ENCODE data around the gene SNAP23.

Gene SNAP23

DNA sequence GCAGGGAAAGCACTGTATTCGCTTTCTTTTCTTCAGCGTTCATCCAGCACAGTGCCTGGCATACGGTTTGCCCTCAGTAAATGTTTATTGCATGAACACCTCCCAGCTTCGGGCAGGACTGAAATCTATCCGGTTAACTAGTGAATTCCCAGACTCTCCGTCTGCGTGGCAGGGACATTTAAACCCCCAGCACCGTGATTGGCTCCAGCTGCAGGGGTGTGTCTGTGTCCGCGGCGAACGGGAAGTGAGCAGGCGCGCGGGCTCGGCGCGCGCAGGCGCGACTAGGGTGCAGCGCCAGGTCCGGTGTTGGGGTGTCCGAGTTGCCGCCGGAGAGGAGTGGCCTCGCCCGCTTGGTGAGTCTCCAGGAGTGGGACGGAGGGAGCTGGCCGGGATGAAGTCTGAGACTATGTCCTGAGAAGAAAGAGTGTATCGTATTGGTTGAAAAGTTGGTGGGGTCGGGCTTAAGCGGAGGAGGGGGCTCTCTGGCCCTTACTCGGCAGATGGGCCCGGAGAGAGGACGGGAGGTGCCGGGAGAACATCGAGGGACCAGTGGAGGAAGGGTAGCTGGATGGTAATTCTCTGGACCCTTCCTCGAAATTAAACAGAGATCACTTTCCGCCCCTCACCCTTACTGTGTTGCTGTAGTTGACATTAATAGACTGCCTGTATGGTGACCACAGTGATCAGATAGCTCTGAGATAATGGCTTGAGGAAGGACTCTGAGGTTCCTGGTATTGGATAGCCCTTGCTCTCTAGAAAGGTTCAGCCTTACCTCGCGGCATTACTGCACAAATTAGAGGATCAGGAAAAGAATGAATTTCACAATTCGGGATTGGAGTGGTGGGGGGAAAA lies at the start of gene SNAP23:
Gene SNAP23 (plus strand): TSS at position 274 of the 852 bp plus-strand sequence. CDS start 16,213 bp downstream, outside the sequence.
- peak; percentile 90 to 91 for DNase-seq (ENCODE audit: low read depth in 2 of 2)

GRCh38 chr15:42447599-42447998 lies 47.8 kb upstream of the SNAP23 start:
- no peak for DNase-seq (ENCODE audit: low read depth in 2 of 2)

- no peak for DNase-seq (ENCODE audit: low read depth in 2 of 2)
Measured at GRCh38 chr15:42448281-42448680, 47.2 kb upstream of the SNAP23 start.

DNA sequence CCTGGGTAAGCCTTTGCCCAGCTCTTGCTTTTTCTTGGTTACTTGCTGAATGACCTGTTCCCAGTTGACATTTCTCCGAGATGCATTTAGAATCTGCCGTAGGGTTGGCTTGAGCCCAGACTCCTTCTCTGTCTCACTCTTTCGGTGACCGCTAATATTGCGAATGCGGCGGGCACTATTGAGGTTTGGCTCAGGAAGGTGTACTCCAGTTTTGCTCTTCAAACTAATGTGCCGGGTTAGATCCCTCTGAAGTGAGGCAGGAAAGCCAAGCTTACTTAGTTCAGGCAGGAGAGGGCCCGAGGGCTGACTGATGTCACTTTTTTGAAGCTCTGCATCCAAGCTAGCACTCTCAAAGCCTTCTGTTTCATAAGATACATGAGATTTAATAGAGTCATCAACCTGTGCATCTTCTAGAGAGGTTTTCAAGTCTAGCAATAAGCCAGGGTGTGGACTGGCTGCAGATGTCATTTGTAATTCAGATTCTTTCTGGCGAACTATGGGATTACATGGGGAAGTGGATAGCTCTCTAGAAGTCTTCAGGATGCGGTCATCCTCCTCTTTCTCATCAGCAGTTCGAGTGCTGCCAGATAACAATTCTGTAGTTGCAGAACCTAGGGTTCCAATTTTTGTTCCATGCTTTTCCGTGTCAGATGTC lies 45.5 kb upstream of the SNAP23 start:
- DNase-seq (ENCODE audit: low read depth in 2 of 2), result no peak

DNA sequence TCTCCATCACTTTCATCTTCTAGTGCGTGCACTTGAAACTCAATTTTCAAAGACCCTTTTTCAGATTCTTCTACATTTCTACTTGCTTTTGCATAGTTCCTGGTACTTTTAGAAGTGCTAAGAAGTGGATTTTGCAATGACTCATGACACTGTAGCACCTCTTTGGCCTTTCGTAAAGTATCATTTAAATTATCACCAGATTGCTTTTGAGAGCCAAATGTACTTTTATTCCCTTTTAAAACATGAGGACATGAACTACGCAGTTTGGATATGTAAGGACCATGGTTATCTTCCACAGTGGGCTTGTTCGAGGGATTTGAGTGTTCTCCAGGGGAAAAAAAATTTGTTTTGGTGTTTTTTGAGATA lies 45.0 kb upstream of the SNAP23 start:
- DNase-seq (ENCODE audit: low read depth in 2 of 2), result no peak

DNA sequence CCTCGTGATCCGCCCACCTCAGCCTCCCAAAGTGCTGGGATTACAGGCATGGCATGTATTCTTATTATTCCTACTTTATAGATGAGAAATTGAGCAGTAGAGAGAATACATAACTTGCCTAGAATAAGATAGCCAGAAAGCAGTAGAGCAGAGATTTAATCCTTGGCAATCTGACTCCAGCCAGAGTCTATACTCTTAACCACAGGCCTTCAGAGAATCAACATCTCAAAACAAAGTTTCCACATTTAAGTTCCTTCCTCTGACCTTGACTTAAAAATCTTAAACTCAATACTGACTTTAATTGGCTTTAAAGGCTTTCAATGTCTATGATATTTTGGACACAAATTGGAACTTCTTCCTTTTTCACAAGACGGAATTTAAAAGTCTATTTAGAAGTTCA lies 41.6 kb upstream of the SNAP23 start:
- no peak for DNase-seq (ENCODE audit: low read depth in 2 of 2)

GRCh38 chr15:42456531-42456930 lies 38.9 kb upstream of the SNAP23 start:
- DNase-seq (ENCODE audit: low read depth in 2 of 2), result no peak

GRCh38 chr15:42456971-42457370 lies 38.5 kb upstream of the SNAP23 start:
- peak in 1 of 2 experiments; percentile 11 for DNase-seq (ENCODE audit: low read depth in 2 of 2)

- DNase-seq (ENCODE audit: low read depth in 2 of 2), result peak; percentile 88 to 91
Measured at GRCh38 chr15:42457445-42458442, 37.7 kb upstream of the SNAP23 start.

- DNase-seq (ENCODE audit: low read depth in 2 of 2), result no peak
Measured at GRCh38 chr15:42461261-42461660, 34.2 kb upstream of the SNAP23 start.

DNA sequence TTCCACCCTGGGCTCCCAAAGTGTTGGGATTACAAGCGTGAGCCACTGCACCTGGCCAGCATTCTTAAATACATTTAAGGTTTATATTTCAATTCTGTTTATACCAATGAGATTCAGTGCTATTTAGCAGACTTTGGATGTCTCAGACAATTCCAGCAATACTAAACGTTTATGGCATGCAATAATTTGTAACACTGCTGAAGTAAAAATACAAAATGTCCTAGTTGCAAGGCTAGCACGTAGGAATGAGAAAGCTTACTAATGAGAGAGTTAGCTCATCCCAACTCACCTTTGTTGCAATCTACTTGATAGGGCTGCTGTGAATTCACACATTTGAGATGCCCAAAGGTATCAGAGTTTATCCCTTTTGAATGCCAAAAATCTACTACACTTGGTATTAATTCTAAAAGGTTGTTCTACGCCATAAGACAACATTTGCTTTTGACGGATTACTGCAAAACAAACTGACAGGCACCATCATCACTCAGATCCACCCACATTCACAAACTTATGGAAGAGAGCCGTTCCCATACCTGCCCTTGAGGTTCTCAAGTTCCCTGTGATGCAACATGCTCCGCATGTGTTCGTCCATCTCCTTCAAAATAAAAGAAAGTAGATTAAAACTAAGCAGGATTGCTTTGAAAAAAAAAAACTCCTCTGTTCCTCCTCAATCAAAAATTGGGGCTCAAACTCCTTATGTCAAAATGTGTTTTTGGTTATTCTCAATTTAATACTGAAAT lies 29.7 kb upstream of the SNAP23 start:
- DNase-seq (ENCODE audit: low read depth in 2 of 2), result no peak

DNA sequence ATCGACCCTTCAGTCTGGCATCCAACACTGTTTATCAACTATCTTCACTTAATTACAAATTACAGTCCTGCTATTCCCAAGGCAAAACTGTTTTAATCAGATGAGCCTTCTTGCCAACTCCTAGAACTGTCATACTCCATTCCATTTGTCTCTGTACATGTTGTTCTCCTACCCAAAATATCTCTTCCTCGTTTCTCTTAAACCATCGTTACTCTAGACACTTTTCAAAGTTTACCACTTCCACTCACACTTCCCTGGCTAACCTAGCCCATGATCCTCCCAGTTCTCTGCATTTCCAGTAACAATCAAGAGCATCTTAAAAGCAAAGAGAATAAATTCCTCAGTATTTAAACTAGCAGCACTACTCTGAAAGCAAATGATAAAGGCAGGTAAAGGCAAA lies 24.4 kb upstream of the SNAP23 start:
- DNase-seq (ENCODE audit: low read depth in 2 of 2), result no peak

DNA sequence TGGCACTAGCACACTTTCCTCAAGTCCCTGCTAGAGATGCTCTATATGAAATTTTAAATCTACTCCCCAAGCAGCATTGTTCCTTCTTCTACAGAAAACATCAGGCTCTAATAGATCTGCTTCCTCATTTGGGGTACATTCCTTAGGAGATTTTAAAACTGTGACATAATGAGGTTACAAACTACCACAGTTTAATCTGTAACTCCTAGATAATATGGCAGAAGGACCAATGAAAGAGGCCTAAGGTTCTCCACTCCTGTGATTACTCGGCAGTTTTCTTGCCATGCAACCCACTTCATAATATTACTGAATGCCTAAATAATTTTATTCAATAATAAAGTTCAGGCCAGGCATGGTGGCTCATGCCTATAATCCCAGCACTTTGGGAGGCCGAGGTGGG lies 20.6 kb upstream of the SNAP23 start:
- DNase-seq (ENCODE audit: low read depth in 2 of 2), result no peak

GRCh38 chr15:42482701-42483100 lies 12.7 kb upstream of the SNAP23 start:
- no peak for DNase-seq (ENCODE audit: low read depth in 2 of 2)

DNA sequence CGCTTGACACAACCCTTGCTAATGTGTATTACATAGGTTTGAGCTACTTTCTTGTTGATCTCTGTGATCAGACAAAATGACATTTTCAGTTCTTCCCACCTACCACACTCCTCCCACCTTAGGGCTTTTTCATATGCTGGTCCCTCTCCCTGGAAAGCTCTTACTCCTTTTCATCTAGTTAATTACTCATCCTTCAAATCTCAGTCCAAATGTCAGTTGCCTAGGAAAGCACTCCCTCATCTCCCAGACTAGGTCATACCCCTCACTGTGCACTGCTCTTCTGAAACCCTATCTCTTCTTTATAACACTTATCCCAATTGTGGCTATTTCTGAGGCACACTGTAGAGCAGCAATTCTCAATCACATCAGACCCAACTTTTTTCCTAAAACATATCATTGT lies 11.8 kb upstream of the SNAP23 start:
- no peak for DNase-seq (ENCODE audit: low read depth in 2 of 2)

DNA sequence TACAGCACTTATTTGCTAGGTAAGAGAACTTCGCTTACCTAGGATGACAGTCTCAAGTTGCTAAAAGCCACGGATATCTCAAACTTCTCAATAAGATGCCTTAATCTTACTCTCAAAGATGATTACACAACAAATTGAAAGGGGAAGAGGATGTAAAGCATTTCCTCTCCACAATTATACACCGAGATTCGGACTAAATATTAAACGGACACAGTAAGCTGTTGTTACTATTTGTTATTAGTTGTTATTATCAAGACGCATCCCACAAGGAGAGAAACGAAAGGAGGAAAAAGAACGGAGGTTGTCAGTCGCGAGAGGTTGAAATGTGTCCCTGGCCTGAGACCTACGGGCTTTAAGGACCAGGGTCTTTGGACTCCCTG lies 5.2 kb upstream of the SNAP23 start:
- no peak for DNase-seq (ENCODE audit: low read depth in 2 of 2)

DNA sequence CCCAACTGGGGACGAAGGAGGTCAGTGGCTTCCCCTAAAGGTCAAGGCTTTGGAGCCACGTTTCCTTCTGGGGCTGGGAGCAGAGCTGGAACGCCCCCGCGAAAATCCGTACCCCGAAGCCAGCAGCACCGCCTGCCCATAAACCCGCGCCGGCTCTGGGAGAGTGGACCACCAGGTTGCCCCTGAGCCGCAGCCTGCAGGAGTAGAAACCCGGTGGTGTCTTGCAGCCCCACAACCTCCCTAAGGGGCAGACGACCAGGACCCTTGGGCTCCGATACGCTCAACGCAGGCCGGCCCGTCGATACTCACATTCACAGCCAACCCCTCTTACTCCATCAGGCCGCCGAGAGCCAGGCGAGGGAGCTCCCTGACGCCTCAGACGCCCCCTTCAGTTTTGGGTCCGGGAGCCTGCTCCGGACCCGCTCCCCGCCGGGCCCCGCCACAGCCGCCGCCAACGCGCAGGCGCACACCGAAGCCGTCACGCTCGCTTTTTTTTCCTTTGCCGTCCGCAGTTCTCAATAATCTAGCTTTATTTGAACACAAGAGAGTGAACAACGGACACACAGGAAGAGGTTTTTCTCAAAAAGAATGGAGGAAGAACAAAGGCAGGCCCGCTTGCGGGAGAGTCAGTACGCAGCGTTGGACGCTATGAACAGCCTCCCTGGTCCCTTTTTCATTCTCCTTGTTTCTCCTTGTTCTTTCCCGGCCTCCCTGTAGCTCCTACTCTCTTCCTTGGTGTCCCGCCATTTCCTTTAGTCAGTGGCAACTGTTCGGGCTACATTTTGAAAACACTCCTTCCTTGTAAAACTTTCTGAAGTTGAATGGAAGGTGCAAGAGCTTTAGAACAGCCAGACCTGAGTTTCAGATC lies 4.5 kb upstream of the SNAP23 start, which contains the start of gene ZNF106:
Gene ZNF106 (minus strand): TSS at position 471 of the 868 bp plus-strand sequence. CDS start 18,852 bp downstream, outside the sequence.
- peak; percentile 87 to 88 for DNase-seq (ENCODE audit: low read depth in 2 of 2)

GRCh38 chr15:42491539-42492225 lies 3.8 kb upstream of the SNAP23 start:
- DNase-seq (ENCODE audit: low read depth in 2 of 2), result peak in 1 of 2 experiments; percentile 35

GRCh38 chr15:42493679-42494078 lies 1.8 kb upstream of the SNAP23 start:
- DNase-seq (ENCODE audit: low read depth in 2 of 2), result no peak

DNA sequence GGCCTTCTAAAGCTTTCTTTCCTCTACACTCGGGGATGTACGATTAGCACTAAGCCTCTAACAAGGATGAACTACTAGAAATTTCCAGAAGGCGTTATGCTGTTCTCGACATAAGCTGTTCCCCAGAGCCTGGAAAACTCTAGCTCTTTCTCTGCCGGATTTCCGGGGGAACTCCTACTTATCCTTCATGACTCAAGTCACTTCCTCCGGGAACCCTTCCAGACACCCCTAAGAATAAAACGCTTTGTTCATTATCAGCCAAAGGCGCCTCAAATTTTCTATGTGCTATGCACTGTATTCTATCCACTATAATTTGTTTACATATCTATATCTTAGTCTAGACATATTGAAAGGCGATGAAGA lies 455 bp upstream of the SNAP23 start:
- DNase-seq (ENCODE audit: low read depth in 2 of 2), result peak in 1 of 2 experiments; percentile 39

Measured in fibroblast of skin of left quadriceps (primary cell).